SK-N-SH (cell line): ENCODE data around the gene OPA1. TPM values are rescaled to one million over a fixed set of nuclear protein-coding genes. Genes with fewer than 3 reads are reported as not detected.

Source experiments
- CTCF ChIA-PET: fragments of 300-600, 350-600 bp; formaldehyde crosslinking; extraction: SDS; loops from one replicate; lab custom pipeline; 2021; lab: Yijun Ruan, JAX
- POLR2A ChIA-PET: fragments of 350-600 bp; sonication (Branson Sonifier 250); formaldehyde crosslinking; extraction: SDS; loops from one replicate; lab custom pipeline; 2020; ENCODE audit warnings: antibody characterized with exemption, inconsistent platforms; lab: Yijun Ruan, JAX
- DNase-seq: peaks from one replicate; pipeline ENCODE4 v3.0.0; 2012
- H2AFZ ChIP-seq: fragments of 200-600 bp; sonication (generic); 2 replicates; pipeline ENCODE4 v1.8.1; 2016; ENCODE audit warnings: antibody characterized with exemption, mild to moderate bottlenecking, low read depth
- H3F3A ChIP-seq: fragments of 200-600 bp; sonication (generic); replicated peaks from 2 replicates; pipeline ENCODE3; 2016; ENCODE audit warnings: antibody characterized with exemption, mild to moderate bottlenecking; ENCODE audit not compliant: insufficient read depth
- H3K27ac ChIP-seq, 2 experiments: fragments of 200-500 bp in 1 of 2; fragments of 200-600 bp in 1 of 2; sonication (Bioruptor generic) in 1 of 2; sonication (generic), shearing (Covaris generic) in 1 of 2; 2 replicates each; pipeline versions ENCODE4 v1.5.1 to v1.6.1; 2014 to 2016; ENCODE audit warnings: low read depth in 2 of 2, inconsistent platforms in 1 of 2, low read length in 1 of 2, mild to moderate bottlenecking in 1 of 2, mixed read lengths in 1 of 2
- H3K27me3 ChIP-seq: fragments of 200-600 bp; sonication (generic), shearing (Covaris generic); 2 replicates; pipeline ENCODE4 v1.6.1; 2016; ENCODE audit warnings: mixed run types; ENCODE audit not compliant: insufficient read depth
- H3K36me3 ChIP-seq, 2 experiments: fragments of 200-500 bp in 1 of 2; fragments of 200-600 bp in 1 of 2; sonication (Bioruptor generic) in 1 of 2; sonication (generic) in 1 of 2; replicated peaks in 1 of 2; 2 replicates each; pipeline versions ENCODE3 to v1.5.1; 2014 to 2016; ENCODE audit warnings: low read length in 1 of 2, mild to moderate bottlenecking in 1 of 2; ENCODE audit not compliant: insufficient read depth in 2 of 2, control insufficient read depth in 1 of 2
- H3K4me1 ChIP-seq, 2 experiments: fragments of 200-500 bp in 1 of 2; fragments of 200-600 bp in 1 of 2; sonication (Bioruptor generic) in 1 of 2; sonication (generic), shearing (Covaris generic) in 1 of 2; 2 replicates each; pipeline versions ENCODE4 v1.5.1 to v1.6.1; 2014 to 2016; ENCODE audit warnings: low read depth in 1 of 2, low read length in 1 of 2, mixed run types in 1 of 2; ENCODE audit not compliant: insufficient read depth in 2 of 2, control insufficient read depth in 1 of 2
- H3K4me2 ChIP-seq: fragments of 200-600 bp; sonication (generic), shearing (Covaris generic); 2 replicates; pipeline ENCODE4 v1.6.1; 2017; ENCODE audit warnings: mixed run types
- H3K4me3 ChIP-seq, 2 experiments: fragments of 200-500 bp in 1 of 2; fragments of 200-600 bp in 1 of 2; sonication (Bioruptor generic) in 1 of 2; sonication (generic), shearing (Covaris generic) in 1 of 2; 2 replicates each; pipeline versions ENCODE4 v1.5.1 to v1.8.1; 2014 to 2016; ENCODE audit warnings: low read depth in 2 of 2, inconsistent platforms in 1 of 2, low read length in 1 of 2, mild to moderate bottlenecking in 1 of 2, mixed read lengths in 1 of 2, moderate library complexity in 1 of 2
- H3K79me2 ChIP-seq: fragments of 200-600 bp; sonication (generic); 2 replicates; pipeline ENCODE4 v1.8.1; 2017; ENCODE audit warnings: mild to moderate bottlenecking; ENCODE audit not compliant: insufficient read depth
- H3K9ac ChIP-seq: fragments of 200-600 bp; sonication (generic); 2 replicates; pipeline ENCODE4 v1.6.1; 2017; ENCODE audit warnings: mixed run types
- H3K9me2 ChIP-seq: fragments of 200-600 bp; sonication (generic); 2 replicates; pipeline ENCODE4 v1.6.1; 2017; ENCODE audit warnings: mixed run types
- H3K9me3 ChIP-seq: fragments of 200-600 bp; sonication (generic); 2 replicates; pipeline ENCODE4 v1.6.1; 2017; ENCODE audit warnings: mixed run types, mild to moderate bottlenecking, moderate library complexity
- H4K20me1 ChIP-seq: fragments of 200-600 bp; sonication (generic); 2 replicates; pipeline ENCODE4 v1.6.1; 2017; ENCODE audit warnings: mild to moderate bottlenecking, mixed run types; ENCODE audit not compliant: insufficient read depth
- ELF1 ChIP-seq: IDR thresholded peaks from 2 replicates; pipeline ENCODE4 v1.4.0; 2012
- EP300 ChIP-seq, 2 experiments: IDR thresholded peaks; 2 replicates each; pipeline versions ENCODE4 v1.4.0 to v1.6.1; 2012; ENCODE audit warnings: borderline replicate concordance in 1 of 2, low read depth in 1 of 2, low read length in 1 of 2
- EZH2phosphoT487 ChIP-seq: fragments of 200-600 bp; sonication (generic); IDR thresholded peaks from 2 replicates; pipeline ENCODE4 v1.6.1; 2017; ENCODE audit warnings: low read depth, mixed run types, mild to moderate bottlenecking, antibody characterized with exemption, moderate library complexity, borderline replicate concordance
- FOSL2 ChIP-seq: IDR thresholded peaks from 2 replicates; pipeline ENCODE4 v1.4.0; 2012; ENCODE audit warnings: low read depth, mild to moderate bottlenecking, moderate library complexity, borderline replicate concordance
- GATA2 ChIP-seq: sonication (generic); formaldehyde crosslinking; IDR thresholded peaks from 2 replicates; pipeline ENCODE4 v1.5.0; 2020; ENCODE audit warnings: mild to moderate bottlenecking, missing genetic modification reagents
- MAX ChIP-seq: IDR thresholded peaks from 2 replicates; pipeline ENCODE4 v1.4.0; 2012; ENCODE audit warnings: low read depth
- NFIC ChIP-seq: IDR thresholded peaks from 2 replicates; pipeline ENCODE4 v1.4.0; 2012; ENCODE audit warnings: borderline replicate concordance
- POLR2AphosphoS5 ChIP-seq: IDR thresholded peaks from 2 replicates; pipeline ENCODE4 v1.6.1; 2012; ENCODE audit warnings: low read depth, low read length
- RAD21 ChIP-seq: IDR thresholded peaks from 2 replicates; pipeline ENCODE4 v1.6.1; 2012; ENCODE audit warnings: mild to moderate bottlenecking, low read length
- RCOR1 ChIP-seq: fragments of 150-350 bp; IDR thresholded peaks from 2 replicates; pipeline ENCODE4 v1.6.1; 2017; ENCODE audit warnings: antibody characterized with exemption, low read length
- RFX5 ChIP-seq: IDR thresholded peaks from 2 replicates; pipeline ENCODE4 v1.6.1; 2012; ENCODE audit warnings: mild to moderate bottlenecking, improper control_type of control experiment, low read length
- SMC3 ChIP-seq: IDR thresholded peaks from 2 replicates; pipeline ENCODE4 v1.6.1; 2012; ENCODE audit warnings: low read depth, low read length, improper control_type of control experiment
- TAF1 ChIP-seq: IDR thresholded peaks from 2 replicates; pipeline ENCODE4 v1.6.1; 2012; ENCODE audit warnings: low read depth, mild to moderate bottlenecking, low read length, moderate library complexity, borderline replicate concordance
- TCF12 ChIP-seq: IDR thresholded peaks from 2 replicates; pipeline ENCODE4 v1.4.0; 2012
- TEAD4 ChIP-seq: IDR thresholded peaks from 2 replicates; pipeline ENCODE4 v1.4.0; 2012; ENCODE audit warnings: mild to moderate bottlenecking, borderline replicate concordance; ENCODE audit not compliant: insufficient read depth
- WGBS: methylation state at CpG from one replicate; pipeline ENCODE4 v1.1.6; 2017; ENCODE audit warnings: low lambda C conversion rate; 5-methylcytosine and 5-hydroxymethylcytosine counted together
- polyA plus RNA-seq, 3 experiments: library from polyadenylated mRNA; depleted of rRNA; stranded (reverse); fragments of >200 nt; gene quantifications; 2 replicates each; pipeline ENCODE4 v1.2.3, GENCODE V29; 2012
- TF ChIP-seq, protein P1 (sequence below): fragments of 200-600 bp; sonication (generic); IDR thresholded peaks from 2 replicates; pipeline ENCODE4 v1.6.1; 2017; ENCODE audit warnings: antibody characterized with exemption, mild to moderate bottlenecking, moderate library complexity

Gene OPA1
- polyA plus RNA-seq, 1 of the 3 experiments (the other 2 are of a cell fraction) = 11.4 TPM

GRCh38 chr3:193662757-193663322 is 69.8 kb downstream of the OPA1 start:
- no peak for DNase-seq
- H3K9me2 ChIP-seq = no peaks in the 10 kb centered on the region
- POLR2A ChIA-PET = no interaction called here
- H3K4me3 ChIP-seq = no peak overlapping the region
- H3K79me2 ChIP-seq = no peaks in the 10 kb centered on the region
- no peak overlapping the region for H3K9ac ChIP-seq
- CTCF ChIA-PET = interaction anchor here (0.8 to 2.2 kb wide), 10 partner anchors 8 to 743 kb away, joined by 3 to 9 read pairs (median 3); no protein-coding TSS in a partner anchor
- H3K4me1 ChIP-seq = no peaks in the 10 kb centered on the region
- no peak overlapping the region for H3K4me2 ChIP-seq
- H3K9me3 ChIP-seq = no peaks in the 10 kb centered on the region
- no peak for TF ChIP-seq EZH2phosphoT487
- TF ChIP-seq GATA2 (CRISPR knock-in tag) = no peak
- TF ChIP-seq RCOR1 = no peak
- no peak for TF ChIP-seq ELF1
- TF ChIP-seq EP300 (IDR thresholded peaks at IDR 0.05; ENCODE audit: borderline replicate concordance in 1 of 2, low read depth in 1 of 2, low read length in 1 of 2) = no peak
- no peak for TF ChIP-seq FOSL2
- TF ChIP-seq TAF1 = no peak
- TF ChIP-seq NFIC = no peak
- no peak for TF ChIP-seq POLR2AphosphoS5
- H3K27me3 ChIP-seq = no peaks in the 10 kb centered on the region
- H3F3A ChIP-seq = peaks cover 13% of the 10 kb centered on the region
- H3K36me3 ChIP-seq = peaks cover 76 to 85% of the 10 kb centered on the region in 2 experiments
- no peak overlapping the region for H3K27ac ChIP-seq
- no peak overlapping the region for H2AFZ ChIP-seq
- H4K20me1 ChIP-seq = no peaks in the 10 kb centered on the region
- WGBS = 98% methylated on average over 7 of the region's 7 CpGs

GRCh38 chr3:193665370-193665989 is 72.5 kb downstream of the OPA1 start:
- Histone ChIP-seq H3K9ac (no peak overlapping the region), H3K79me2 (no peaks in the 10 kb centered on the region), H3K4me1 (no peaks in the 10 kb centered on the region; a peak in 1 of 4 replicates), H3K4me2 (no peak overlapping the region), H3K9me3 (no peaks in the 10 kb centered on the region), H4K20me1 (no peaks in the 10 kb centered on the region), H3K36me3 (peaks cover 81 to 91% of the 10 kb centered on the region in 2 experiments), H2AFZ (no peak overlapping the region), H3K27ac (no peak overlapping the region), H3K27me3 (no peaks in the 10 kb centered on the region), H3K9me2 (no peaks in the 10 kb centered on the region), H3K4me3 (no peak overlapping the region), H3F3A (peaks cover 13% of the 10 kb centered on the region)
- no peak for TF ChIP-seq MAX
- TF ChIP-seq GATA2 (CRISPR knock-in tag) = no peak
- no peak for TF ChIP-seq TAF1
- TF ChIP-seq EP300 (IDR thresholded peaks at IDR 0.05; ENCODE audit: borderline replicate concordance in 1 of 2, low read depth in 1 of 2, low read length in 1 of 2) = no peak
- TF ChIP-seq RFX5 = no peak
- TF ChIP-seq SMC3 = 0 out of 2 replicates have a peak, but pooled peaks have one; percentile 23
- no peak for TF ChIP-seq TCF12
- peak; percentile 64 for TF ChIP-seq RAD21
- TF ChIP-seq, protein P1, sequence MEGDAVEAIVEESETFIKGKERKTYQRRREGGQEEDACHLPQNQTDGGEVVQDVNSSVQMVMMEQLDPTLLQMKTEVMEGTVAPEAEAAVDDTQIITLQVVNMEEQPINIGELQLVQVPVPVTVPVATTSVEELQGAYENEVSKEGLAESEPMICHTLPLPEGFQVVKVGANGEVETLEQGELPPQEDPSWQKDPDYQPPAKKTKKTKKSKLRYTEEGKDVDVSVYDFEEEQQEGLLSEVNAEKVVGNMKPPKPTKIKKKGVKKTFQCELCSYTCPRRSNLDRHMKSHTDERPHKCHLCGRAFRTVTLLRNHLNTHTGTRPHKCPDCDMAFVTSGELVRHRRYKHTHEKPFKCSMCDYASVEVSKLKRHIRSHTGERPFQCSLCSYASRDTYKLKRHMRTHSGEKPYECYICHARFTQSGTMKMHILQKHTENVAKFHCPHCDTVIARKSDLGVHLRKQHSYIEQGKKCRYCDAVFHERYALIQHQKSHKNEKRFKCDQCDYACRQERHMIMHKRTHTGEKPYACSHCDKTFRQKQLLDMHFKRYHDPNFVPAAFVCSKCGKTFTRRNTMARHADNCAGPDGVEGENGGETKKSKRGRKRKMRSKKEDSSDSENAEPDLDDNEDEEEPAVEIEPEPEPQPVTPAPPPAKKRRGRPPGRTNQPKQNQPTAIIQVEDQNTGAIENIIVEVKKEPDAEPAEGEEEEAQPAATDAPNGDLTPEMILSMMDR = peak; percentile 75
- no peak for TF ChIP-seq TEAD4
- peak; percentile 24 for DNase-seq
- WGBS = 97% methylated on average over 1 of the region's 1 CpG
- ChIA-PET POLR2A (no interaction called here), CTCF (interaction anchor here (0.6 to 5.1 kb wide), 43 partner anchors 9 to 698 kb away, joined by 3 to 45 read pairs (median 4); no protein-coding TSS in a partner anchor)
